Islet precursor cell (in vitro differentiated cells): ENCODE data around the gene SSR1.
A peak's percentile ranks its signal among the peaks of the same experiment; 100 is the strongest.
"Not testable (repeated sequence)": the region's sequence is repeated elsewhere in the genome, so short reads cannot be mapped to it uniquely, and the experiment has no call there.

Source experiments
- DNase-seq: peaks from one replicate; pipeline ENCODE4 v3.0.0-alpha.2; 2018

The SSR1 gene

DNA sequence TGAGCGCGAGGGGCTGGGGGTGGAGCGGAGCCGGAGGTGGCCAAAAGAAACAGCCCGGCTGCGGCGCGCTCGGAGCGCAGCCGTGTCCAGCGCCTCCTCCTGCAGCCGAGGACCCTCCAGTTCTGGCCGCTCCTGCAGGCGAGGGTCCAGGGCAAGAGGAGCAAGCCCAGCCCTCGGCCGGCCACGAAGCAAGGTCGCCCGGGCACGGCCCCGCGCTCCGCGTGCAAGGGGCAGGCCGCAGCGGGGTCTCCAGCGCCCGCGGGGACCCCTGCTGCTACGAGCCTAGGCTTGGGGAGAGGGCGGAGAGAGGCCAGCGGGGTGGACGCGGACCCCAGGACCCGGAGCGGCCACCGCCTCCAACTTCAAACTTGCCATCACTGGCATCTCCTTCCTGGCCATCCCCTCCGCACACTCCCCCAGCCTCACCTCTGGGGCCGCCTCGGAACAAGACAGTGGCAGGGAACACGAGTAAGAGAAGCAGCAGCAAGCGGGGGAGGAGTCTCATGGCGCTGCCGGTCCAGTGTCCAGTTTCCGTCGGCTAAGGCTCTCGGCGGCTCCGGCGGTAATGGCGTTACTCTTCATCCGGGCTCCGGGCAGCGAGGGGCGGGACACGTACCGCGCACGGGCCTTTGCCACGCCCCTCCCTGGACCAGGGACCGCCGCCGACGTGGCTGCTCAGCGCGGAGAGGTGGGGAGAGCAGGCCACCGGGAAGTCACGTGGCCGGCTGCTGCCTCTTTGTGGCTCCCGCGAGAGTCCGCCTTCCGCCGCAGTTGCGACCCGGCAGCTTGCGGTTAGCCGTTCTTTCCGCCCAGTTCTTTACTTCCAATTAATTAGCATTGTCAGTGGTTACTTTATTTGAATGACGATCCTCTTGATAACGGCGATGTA lies at the start of gene SSR1:
Gene SSR1, minus strand, starts transcription at position 584 of the 889 bp plus-strand sequence. Its CDS starts 79 bp downstream, at position 505.
- peak; percentile 99 for DNase-seq

DNA sequence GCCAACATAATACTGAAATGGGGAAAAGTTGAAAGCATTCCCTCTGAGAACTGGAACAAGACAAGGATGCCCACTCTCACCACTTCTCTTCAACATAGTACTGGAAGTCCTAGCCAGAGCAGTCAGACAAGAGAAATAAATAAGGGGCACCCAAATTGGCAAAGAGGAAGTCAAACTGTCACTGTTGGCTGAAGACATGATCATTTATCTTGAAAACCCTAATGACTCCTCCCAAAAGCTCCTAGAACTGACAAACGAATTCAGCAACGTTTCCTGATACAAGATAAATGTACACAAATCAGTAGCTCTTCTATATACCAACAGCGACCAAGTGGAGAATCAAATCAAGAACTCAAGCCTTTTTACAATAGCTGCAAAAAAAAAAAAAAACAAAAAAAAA lies 38.9 kb upstream of the SSR1 start:
- not testable (repeated sequence) for DNase-seq

DNA sequence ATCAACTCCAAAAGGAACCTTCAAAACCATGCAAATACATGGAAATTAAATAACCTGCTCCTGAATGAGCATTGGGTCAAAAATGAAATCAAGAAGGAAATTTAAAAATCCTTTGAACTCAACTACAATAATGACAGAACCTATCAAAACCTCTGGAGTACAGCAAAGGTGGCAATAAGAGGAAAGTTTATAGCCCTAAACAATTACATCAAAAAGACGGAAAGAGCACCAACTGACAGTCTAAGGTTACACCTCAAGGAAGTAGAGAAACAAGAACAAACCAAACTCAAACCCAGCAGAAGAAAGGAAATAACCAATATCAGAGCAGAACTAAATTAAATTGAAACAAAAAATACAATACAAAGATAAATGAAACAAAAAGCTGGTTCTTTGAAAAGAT lies 37.6 kb upstream of the SSR1 start:
- DNase-seq, result not testable (repeated sequence)

DNA sequence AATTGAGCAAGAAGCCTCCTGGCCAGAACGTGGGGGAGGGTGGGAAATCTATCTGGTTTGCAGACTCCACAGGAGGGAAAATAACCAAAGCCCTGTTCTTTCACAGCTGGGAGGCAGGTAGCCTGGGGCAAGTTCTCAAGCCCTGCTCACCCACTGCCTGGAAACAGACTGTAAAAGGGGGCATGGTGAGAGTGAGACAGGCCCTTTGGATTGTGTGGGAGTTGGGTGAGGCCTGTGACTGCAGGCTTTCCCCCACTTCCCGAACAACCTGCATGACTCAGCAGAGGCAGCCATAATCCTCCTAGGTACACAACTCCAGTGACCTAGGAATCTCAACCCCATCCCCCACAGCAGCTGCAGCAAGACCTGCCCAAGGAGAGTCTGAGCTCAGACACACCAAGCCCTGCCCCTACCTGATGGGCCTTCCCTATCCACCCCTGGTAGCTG lies 34.6 kb upstream of the SSR1 start:
- DNase-seq, result peak; percentile 98

DNA sequence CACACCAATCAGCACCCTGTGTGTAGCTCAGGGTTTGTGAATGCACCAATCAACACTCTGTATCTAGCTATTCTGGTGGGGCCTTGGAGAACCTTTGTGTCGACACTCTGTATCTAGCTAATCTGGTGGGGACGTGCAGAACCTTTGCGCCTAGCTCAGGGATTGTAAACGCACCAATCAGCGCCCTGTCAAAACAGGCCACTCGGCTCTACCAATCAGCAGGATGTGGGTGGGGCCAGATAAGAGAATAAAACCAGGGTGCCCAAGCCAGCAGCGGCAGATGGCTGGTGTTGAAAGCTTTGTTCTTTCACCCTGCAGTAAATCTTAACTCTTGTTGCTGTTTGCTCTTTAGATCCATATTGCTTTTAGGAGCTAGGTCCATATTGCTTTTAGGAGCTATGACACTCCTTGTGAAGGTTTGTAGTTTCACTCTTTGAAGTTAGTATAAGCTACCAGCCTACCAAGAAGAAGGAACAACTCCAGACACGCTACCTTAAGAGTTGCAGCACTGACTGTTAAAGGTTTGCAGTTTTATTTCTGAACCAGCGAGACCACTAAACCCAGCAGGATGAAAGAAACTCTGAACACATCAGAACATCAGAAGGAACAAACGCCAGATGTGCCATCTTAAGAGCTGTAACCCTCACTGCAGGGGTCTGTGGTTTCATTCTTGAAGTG lies 31.9 kb upstream of the SSR1 start:
- not testable (repeated sequence) for DNase-seq

DNA sequence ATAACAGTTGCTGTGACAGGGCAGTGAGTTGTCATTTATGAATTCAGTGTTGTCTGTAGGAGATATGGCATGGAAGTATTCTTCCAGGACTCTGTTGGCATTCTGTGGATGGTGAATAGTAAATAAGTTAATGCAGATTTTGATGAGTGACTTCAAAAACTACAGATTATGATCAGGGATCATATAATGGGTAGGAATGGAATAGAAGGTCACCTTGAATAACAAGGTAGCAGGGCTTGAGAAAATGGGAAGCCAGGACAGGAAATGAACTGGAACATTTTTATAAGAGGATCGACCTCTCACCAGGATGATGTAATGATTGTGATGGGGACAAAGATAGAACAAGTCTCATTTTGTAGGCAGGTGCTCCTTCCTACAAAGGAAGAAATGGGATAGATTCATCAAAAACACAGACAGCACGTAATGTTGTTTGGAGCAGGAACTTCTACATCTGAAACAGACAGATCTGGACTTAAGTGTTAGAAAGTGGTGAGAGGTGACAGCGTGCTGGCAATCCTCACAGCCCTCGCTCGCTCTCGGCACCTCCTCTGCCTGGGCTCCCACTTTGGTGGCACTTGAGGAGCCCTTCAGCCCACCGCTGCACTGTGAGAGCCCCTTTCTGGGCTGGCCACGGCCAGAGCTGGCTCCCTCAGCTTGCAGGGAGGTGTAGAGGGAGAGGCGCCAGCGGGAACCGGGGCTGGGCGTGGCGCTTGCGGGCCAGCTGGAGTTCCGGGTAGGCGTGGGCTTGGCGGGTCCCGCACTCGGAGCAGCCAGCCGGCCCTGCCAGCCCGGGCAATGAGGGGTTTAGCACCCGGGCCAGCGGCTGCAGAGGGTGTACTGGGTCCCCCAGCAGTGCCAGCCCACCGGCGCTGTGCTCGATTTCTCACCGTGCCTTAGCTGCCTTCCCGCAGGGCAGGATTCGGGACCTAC lies 30.8 kb upstream of the SSR1 start:
- no peak for DNase-seq

DNA sequence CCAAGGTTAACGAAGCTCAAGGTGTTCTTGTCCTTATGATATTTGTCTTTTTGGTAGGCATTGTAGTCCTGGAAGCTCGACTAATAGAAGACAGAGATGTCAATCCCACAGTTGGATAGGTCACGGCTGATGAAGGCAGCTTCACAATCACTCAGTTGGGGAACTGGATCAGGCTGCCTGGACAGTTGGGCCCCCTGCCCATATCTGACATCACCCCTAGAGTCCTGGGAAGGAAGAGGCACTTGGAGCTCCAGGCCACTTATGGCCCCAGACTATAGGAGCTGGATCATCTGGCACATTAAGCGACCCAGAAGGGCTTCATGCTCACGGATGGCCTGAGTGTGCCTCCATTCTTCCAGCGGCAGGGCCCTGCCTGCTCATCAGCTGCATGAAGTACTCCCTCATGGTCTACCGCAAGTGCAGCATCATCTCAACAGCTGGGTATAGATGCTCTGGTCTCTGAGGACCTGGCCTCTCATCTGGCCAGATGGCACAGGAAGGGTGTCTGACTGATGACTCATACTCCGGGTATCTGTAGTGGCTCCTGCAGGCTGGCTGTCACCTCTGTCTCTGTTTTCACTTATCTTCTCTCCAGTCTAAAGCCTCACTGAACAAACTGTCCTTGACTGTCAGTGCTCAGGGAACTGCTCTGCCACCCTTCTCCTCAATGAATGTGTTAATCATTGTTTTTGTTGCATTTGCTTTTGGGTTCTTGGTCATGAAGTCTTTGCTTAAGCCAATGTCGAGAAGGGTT lies 29.2 kb upstream of the SSR1 start:
- peak; percentile 88 for DNase-seq

DNA sequence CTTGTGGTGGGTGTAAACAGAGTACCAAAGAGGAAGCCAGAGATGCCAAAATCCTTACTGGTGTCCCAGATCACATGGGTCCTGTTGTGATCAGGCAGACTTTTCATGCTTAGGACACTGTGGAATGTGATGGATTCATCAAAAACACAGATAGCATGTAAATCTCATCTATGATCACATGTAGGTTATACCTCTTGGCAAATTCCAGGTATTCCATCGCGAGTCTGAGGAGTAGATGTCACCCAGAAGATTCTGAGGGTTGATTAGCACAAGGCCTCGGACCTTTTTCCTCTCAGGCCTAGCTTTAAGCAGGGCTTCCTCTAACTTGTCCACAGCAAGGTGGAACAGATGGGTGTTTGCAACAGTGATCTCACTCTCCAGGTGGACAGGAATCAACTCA lies 28.3 kb upstream of the SSR1 start:
- no peak for DNase-seq

DNA sequence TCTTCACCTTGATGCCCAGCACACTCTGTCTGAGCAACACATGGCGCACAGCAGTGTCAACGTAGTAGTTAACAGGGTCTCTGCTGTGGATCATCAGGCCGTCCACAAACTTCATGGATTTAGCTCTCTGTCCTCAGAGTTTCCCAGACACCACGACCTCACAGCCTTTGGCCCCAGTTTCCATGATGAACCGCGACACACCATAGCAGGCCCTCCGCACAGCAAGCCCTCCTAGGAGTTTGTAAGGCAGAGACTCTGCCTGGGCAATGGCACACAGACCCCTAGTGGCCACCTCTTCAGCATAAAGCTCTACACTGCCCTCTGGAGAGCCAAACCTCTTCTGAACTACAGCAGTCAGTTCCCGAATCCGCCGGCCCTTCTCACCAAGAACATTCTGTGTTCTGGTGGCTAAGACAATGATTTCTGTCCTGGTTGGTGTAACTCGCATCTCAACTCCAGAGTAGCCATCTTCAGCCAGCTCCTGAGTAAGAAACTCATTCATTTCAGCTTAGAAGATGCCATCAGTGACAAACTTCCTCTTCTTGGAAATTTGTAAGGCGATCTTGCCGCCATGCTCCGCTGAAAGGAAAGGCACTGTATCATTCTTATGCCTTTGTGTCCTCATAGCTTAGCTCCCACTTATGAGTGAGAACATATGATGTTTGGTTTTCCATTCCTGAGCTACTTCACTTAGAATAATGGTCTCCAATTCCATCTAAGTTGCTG lies 26.2 kb upstream of the SSR1 start:
- DNase-seq, result peak; percentile 82

DNA sequence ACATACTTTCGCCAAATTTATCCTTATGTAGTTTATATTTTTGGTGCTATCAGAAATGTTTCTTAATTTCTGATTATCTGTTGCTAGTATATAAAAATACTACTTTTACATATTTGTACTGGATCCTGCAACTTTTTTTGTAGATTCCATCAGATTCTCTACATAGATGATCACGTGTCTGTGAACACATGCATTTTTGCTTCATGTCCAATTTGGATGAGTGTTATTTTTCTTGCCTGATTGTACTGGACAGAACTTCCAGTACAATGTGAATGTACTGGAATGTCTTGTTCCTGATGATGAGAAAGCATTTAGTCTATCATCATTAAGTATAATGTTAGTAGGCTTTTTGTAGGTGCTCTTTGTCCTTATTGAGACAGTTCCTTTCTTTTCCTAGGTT lies 25.0 kb upstream of the SSR1 start:
- no peak for DNase-seq

DNA sequence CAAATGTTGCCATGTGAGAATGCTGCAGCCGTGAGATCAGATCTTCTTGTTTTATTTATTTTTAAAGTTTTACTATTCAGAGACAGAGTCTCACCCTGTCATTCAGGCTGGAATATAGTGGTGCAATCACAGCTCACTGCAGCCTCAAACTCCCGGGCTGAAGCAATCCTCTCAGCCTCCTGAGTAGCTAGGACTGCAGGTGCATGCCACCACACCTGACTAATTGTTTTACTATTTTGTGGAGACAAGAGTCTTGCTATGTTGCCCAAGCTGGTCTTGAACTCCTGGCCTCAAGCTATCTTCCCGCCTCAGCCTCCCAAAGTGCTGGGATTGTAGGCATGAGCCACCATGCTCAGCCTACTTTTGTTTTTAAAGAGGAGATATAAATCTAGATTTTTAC lies 22.5 kb upstream of the SSR1 start:
- no peak for DNase-seq

DNA sequence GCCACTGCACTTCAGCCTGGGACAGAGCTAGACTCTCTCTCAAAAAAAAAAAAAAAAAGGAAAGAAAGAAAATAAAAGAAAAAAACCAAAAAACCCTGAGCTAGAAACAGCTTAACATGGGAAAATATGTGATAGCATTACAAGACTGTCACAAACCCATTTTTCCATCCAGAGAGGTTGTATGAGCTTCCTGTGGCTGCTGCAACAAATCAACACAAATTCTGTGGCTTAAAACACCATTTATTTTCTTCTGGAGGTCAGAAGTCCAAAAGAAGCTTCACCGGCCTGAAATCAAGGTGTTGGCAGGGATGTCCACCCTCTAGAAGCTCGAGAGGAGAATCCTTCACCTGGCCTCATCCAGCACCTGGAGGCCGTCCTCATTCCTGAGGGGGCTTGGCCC lies 21.7 kb upstream of the SSR1 start:
- DNase-seq, result no peak

DNA sequence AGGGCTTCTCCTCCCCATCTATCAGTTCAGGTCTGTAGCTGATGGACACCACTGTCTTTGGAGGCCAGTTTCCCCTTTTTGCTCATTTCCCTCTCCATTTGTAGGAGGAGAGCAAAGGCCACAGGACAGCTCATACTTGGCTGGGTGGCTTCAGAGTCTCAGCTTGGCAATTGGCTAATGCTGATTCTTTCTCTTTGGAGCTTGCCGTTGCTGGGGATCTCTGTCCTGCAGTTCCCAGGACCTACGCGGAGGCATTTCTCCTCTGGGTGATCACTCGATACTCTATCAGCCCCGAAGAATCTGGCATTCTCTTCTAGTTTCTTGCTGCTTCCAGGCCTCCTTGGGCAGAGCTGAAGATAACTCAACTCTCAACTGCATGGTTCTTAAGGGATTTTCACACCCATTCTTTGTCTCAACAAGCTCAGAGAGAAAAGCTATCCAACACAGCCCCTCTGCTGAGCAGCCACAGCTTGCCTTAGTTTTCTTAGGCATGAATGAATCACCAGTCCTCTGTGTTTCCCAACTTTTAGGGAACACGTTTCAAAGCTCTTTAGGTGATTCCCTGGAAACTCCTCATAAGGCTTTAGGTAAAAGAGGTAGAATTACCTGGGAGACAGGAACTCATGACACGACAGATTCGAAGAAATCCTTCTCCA lies 19.2 kb upstream of the SSR1 start:
- DNase-seq, result no peak

DNA sequence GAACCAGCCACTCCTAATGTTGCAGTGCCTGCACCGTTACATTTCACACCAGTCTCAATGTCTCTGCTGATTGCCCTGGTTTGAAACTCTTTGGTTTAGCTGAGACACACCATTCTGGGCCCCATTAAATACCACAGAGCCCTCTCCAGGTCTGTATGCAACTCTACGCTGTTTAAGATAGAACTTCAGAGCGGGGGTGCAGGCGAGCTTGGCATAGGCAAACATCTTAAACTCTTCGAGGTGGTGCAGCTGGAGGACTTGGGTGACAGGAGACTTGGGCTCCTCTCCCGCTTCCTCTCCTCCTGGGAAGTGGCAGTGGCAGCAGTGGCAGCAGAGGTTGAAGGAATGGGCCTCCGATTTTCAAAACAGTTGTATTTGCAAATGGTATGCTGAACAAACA lies 18.5 kb upstream of the SSR1 start:
- DNase-seq, result no peak

DNA sequence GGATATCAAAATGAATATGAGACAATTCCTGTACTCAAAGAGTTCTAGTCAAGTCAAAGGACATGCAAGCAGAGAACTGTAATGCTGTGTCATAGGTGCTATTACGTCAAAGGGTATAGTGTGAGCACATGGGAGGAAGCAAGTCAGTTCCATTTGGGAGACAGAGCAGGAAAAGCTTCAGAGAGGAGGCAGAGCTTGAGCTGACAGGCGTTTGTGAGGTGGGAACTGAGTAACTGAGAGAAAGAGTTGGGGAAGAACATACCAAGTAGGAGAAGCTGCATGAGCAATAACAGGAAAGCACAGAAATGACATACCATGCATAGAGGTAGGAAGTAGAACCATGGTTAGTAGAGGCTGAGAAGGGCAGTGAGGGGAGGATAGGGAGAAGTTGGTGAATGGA lies 15.2 kb upstream of the SSR1 start:
- no peak for DNase-seq

DNA sequence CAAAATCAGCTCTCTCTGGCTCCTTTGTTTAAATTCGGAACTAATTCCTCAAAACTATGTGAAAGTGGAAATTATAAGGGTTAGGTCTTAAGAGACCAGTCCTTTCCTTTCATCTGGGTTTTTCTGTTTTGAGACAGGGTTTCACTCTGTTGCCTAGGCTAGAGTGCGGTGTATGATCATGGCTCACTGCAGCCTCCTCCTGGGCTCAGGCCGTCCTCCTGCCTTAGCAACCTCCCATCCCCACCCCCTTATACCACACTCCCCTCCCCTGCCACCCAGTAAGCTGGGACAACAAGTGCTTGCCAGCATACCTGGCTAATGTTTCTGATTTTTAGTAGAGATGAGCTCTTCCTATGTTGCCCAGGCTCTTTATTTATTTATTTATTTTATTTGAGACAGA lies 12.8 kb upstream of the SSR1 start:
- DNase-seq, result no peak

DNA sequence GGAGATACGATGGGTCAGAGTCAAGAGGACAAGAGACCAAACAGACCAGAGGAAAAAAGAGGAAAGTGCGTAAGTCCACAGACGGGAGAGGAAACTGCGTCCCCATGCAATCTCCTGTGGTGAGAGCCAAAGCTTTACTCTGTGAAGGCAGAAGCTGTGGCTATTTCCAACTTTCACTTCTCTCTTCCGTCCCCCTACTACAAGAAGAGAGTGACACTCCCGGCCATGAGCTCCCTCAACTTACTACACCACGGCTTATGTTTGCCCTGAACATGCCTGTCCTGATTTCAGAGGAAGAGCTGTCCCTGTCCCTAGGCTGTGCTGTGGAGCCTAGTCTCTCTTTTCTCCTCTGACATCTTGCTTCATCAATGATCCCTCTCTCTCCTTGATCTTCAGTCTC lies 11.5 kb upstream of the SSR1 start:
- DNase-seq, result no peak

DNA sequence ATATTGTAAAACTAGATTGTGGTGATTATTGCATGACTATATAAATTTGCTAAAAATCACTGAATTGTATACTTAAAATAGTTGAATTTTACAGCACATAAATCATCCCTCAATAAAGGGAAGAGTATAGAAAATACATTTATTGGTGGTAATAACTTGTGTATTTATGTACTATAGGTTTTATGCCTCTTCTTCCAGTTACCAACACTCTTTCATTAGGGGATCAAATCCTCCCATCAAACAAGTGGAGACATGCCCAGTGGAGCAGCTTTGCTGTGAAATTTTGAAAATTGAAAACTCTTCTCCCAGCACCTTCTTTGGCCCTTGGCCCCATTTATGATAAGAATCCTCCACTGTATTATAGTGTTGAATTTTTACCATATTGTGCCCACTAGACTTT lies 10.1 kb upstream of the SSR1 start:
- DNase-seq, result no peak

DNA sequence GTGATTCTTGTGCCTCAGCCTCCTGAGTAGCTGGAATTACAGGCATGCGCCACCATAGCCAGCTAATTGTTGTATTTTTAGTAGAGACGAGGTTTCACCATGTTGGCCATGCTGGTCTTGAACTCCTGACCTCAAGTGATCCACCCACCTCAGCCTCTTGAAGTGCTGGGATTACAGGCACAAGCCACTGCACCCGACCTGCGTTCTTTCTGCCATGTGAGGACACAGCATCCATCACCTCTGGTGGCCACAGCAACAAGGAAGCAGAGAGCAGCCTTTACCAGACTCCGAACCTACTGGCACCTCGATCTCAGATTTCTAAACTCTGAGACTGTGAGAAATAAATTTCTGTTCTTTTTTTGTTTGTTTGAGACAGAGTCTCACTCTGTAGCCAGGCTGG lies 8.9 kb upstream of the SSR1 start:
- DNase-seq, result not testable (repeated sequence)

DNA sequence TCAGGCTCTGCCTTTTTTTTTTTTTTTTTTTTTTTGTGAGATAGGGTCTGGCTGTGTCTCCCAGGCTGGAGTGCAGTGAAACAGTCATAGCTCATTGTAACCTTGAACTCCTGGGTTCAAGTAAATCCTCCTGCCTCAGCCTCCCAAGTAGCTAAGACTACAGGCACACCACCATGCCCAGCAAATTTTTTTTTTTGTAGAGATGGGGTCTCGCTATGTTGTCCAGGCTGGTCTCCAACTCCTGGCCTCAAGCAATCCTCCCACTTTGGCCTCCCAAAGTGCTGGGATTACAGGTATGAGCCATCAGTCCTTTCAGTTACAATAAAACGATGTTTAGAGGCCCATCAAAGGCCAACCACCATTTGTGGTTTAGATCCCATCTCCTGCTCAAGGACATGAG lies 6.4 kb upstream of the SSR1 start:
- not testable (repeated sequence) for DNase-seq

DNA sequence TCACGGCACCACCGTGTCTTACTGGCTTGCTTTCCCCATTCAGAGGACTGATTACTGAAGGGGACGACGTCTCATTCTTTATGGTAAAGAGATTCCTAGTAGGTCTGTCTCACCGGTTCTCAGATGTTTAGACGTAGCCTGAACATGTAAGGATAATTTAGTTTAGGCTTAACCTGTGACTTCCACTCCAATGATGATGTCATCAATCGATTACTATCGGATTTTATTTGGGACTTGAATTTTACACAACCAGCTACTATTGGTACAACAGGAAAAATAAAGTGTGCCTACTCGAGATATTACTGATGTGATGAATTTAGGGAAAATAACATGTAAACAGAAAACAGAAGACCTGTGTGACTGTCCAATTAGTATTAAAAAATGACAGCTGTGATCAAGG lies 4.5 kb upstream of the SSR1 start:
- DNase-seq, result no peak
